SHP77 (cell line): Measurements from ENCODE around the gene VCAN.

Source experiments
- DNase-seq, 2 experiments: peaks; one replicate each; lab custom pipeline; 2025; lab: John Stamatoyannopoulos, UW

Gene VCAN

DNA sequence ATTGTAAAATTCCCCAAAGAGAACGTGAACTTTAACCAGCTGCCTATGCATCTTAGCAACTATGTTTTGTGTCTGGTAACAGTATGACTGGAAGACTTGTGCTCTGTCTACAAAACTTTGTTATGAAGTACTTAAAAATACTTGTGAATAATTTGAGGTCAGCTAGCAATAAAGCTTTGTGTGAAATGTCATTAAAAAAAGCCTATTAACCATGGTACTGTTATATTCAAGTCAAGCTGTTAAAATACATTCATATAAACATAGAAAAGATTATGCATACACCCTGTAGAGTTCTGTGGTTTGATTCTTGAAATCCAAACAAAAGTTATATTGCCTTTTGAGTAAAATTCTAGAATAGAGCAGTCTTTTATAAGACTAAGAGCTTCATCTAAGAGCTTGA, 60.1 kb downstream of the VCAN start:
- DNase-seq, result no peak

DNA sequence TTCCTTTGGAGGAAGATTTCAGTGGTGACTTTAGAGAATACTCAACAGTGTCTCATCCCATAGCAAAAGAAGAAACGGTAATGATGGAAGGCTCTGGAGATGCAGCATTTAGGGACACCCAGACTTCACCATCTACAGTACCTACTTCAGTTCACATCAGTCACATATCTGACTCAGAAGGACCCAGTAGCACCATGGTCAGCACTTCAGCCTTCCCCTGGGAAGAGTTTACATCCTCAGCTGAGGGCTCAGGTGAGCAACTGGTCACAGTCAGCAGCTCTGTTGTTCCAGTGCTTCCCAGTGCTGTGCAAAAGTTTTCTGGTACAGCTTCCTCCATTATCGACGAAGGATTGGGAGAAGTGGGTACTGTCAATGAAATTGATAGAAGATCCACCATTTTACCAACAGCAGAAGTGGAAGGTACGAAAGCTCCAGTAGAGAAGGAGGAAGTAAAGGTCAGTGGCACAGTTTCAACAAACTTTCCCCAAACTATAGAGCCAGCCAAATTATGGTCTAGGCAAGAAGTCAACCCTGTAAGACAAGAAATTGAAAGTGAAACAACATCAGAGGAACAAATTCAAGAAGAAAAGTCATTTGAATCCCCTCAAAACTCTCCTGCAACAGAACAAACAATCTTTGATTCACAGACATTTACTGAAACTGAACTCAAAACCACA, 67.4 kb downstream of the VCAN start:
- DNase-seq, result no peak

- no peak for DNase-seq
These were observed 67.9 kb downstream of the VCAN start for GRCh38 chr5:83539463-83539790.

- no peak for DNase-seq
These were observed 68.6 kb downstream of the VCAN start for GRCh38 chr5:83540105-83540504.

- DNase-seq, result no peak
These were observed 69.2 kb downstream of the VCAN start for GRCh38 chr5:83540783-83541182.

DNA sequence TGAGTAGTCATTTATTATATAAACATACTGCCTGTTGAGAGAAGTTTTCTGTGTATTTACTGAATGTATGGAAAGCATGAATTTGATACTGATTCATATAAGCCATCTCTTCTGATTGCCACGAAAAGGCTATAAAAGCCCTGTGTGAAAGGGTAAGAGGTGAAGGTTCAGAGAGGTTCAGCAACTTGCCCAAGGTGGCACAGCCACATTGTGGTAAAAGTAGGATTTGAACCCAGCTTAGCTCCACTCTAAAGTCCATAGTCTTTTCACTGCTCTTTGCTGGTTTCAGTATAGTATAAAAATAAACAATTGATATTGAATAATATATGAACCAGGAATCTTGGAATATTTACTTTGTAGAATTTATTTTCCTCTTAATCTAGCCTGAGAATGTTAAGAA, 71.3 kb downstream of the VCAN start:
- DNase-seq, result no peak

GRCh38 chr5:83543898-83544297, 72.4 kb downstream of the VCAN start:
- DNase-seq, result no peak

GRCh38 chr5:83547161-83547560, 75.6 kb downstream of the VCAN start:
- DNase-seq, result no peak

DNA sequence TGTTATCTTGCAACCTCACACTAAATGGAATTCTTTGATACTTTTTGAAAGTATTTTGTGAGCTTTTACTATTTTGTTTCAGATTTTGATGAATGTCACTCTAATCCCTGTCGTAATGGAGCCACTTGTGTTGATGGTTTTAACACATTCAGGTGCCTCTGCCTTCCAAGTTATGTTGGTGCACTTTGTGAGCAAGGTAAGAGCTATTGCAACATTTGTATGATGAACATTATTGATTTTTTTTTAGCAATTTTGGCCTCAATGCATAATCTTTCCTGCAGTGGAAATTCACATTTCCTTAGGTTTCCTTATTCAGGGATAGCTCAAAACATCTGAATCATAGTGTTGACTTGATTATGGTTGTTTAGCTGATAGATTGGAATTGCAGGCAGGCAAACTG, 76.3 kb downstream of the VCAN start:
- no peak for DNase-seq

DNA sequence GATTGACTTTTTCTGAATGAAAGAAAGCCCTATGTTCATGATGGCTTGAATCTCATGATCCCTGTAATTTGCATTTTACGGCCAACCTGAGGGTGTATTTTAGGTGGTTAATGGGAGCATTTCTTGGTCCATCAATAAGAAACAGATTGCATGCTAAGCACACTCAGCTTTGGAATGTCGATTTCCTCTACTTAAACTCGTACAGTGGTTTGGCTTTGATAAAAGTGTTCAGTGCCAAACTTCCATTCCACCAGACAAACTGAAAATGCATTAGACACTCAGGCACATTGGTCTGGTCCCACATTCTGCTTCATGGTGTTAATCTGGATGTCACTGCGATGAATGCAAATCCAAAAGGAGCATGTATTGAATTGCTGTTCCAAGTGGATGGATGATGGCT, 77.0 kb downstream of the VCAN start:
- no peak for DNase-seq

DNA sequence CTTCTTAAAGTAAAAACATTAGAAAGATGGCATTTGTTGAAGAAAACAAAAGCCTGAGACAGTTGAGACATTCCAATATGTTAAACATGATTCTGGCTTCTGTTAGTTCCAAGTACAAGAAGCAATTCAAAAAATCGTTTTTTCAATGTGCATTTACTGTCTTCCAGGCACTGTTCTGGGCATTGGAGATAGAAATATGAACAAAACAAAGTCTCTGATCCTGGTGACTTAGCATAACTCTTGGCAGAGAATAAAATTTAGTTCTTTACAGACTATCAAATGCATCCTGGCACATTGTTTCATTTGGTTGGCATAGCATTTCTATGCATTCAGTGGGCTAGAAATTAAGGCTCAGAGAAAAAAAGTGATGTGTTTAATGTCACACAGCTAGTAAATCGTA, 77.5 kb downstream of the VCAN start:
- DNase-seq, result no peak

- no peak for DNase-seq
These were observed 78.1 kb downstream of the VCAN start for GRCh38 chr5:83549674-83550073.

DNA sequence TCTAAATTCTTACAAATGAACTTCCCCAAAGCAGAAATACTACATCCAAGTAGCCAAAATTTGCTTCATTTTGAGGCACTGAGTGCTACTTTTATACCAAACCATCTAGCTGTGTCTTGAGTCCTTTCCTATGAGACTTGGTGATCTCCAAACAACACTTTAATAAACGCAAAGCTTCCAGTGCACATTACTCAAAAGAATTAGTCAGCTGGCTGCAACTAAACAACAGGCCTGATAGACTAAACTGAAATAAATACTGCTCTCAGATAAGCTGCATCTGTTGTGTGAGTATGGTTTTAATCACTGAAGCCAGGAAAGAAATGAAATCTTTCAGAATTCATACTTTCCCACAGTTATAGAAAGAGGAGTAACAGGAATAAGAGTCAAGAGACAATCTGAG, 80.3 kb downstream of the VCAN start:
- no peak for DNase-seq

- DNase-seq, result no peak
These were observed 80.7 kb downstream of the VCAN start for GRCh38 chr5:83552275-83552674.

DNA sequence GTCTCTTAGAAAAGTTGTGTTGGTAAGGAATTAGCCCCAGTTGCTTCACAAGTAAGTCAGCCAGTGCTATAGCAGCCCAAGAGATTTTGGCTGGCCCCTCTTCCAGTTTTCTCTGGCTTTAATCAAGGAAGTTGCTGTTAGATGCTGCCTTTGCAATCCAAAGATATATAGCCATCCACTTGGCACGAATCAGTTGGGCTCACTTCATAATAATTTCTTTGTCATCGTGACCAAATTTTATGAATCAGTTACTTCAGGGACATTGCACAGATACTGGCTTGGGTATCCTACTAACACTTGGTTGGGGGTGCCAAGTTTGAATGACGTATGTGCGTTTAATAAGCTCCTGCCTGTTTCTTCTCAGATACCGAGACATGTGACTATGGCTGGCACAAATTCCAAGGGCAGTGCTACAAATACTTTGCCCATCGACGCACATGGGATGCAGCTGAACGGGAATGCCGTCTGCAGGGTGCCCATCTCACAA, 81.5 kb downstream of the VCAN start:
- no peak for DNase-seq

DNA sequence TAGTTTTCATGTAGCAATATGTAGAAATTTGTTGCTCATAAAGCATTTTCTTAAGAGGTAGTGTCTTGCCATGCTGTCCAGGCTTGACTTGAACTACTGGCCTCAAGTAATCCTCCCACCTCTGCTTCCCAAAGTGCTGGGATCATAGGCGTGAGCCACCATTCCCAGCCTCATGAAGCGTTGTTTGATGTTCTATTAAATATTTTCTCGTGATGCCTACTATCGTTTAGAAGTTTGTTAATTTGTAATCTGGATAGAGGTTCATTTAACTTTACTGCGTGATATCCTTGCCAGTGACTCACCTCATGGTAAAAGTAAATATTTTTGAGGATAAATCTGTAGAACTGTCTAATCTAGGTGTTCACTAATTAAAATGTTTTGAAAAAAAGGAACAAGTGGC, 82.6 kb downstream of the VCAN start:
- DNase-seq, result no peak

- no peak for DNase-seq
These were observed 83.1 kb downstream of the VCAN start for GRCh38 chr5:83554686-83555085.

DNA sequence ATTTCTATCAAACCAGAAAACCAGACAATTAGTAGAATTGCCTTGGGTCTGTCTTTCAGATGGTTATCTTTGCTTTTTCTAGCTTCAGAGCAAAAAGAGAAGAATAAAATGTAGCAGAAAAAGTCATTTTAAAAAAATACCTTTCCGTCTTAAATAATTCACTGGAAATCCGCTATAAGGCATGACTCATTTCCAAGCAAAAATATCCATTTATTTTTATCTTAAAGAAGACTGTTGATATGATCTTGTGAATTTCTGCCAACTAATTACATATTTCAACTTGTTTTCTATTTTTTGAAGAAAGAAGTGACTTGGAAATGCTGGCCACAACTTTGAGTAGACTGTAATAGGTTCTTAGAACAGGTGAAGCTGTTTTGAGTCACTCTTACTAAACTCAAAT, 83.7 kb downstream of the VCAN start:
- no peak for DNase-seq

GRCh38 chr5:83556190-83556589, 84.6 kb downstream of the VCAN start:
- no peak for DNase-seq

DNA sequence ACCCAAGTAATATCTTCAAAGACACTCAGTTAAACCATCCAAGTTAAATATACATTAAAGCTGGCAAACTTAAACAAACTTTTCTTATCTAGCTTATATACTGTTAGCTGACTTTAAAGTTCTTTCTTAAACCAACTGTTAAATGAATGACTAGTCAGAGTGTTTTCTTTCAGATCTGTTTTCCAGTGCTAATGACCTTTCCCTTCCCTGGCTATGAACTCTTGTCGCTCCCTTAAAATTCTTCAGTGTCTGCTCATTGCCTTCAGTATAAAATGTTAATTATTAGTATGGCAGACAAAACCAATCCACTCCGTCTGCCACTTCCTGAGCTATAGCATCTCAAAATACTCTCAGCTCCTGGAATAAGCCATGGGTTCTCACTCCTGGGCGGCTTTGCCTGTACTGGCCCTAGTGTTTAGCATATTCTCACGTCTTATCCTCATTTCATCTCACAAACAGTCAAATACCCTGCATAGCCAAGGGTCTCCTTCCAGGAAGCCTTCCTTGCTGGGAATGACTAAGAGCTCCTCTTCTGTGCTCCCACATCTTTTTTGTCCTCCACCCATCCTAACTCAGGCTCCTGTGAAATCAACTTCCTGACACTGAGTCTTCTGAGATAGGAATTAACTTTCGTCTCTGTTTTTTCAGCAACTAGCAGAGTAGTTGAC, 87.7 kb downstream of the VCAN start:
- no peak for DNase-seq

GRCh38 chr5:83562071-83562606, 90.6 kb downstream of the VCAN start:
- no peak for DNase-seq

DNA sequence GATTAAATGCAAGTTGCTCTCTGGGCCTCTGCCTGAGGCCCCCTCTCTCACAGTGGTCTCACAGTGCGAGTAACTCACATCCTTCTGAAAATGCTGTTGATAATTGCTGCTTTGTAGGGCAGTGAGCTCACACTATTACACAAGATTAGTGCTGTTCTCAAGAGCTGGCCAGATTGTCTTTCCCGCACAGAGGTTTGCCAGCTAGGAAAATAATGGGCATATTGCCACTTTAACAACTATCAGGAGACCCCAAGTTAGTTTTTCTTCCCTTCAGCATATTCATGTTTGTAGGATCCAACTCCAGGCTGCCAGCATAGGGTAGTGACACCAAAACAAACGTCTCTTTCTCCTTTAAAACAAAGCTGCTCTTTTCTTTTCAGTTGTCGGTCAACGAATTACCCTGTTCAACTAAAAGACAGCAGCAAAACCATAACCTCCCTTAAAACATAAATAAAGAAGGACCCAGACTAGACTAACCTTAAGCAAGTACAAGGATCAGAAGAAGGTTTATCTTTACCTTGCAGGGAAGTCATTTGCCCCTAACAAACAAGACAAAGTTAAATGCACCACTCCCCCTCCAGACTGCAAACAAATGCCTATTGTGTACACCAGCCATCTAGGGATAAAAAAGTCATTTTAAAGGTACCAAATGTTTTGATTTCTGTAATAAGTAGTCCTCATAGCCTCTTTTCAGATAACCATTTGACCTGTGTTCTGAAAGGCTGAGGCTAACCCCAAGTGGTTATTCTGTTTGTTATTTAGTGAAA, 91.4 kb downstream of the VCAN start:
- no peak for DNase-seq

DNA sequence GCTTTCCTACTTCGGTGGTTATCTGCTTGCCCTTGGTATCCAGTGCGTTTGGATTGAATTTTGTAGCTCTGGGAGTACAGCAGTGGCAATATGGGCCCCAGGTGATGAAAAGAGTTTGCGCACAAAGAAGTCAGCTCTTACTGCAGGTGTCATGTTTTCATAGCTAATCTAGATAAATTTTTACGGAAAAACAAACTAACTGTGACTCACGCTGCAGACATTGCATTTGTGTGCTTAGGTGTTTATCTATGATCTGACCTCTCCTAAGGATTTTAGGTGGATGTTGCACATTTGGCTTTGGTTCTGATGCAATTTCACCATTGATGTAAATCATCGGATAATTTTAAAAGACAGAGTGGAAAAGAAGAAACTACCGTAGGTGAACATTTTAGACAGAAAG, 92.1 kb downstream of the VCAN start:
- DNase-seq, result no peak
